ENCODE results near the gene MTR.

Gene MTR

DNA sequence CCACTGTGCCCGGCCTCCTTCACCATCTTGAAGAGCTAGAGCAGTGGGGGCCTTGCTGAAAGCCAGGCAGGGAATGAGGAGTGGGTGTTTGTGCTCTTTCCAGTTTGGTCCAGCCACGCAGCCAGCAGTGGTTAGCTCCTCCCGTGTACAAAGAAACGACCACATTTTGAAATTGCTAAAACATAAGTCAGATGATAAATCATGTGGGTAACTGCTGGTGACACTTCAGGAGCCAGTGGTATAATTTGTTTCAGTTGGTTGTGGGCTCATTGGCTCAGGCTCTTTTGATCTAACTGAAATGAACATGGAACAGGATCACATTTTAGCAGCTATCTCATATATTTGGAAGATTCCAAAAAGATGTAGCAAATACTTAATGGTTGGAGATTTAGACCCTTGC is 87.6 kb downstream of the MTR start:
- H3K4me3 ChIP-seq (ENCODE audit: low read depth, low read length) = no peak overlapping the region
- no peaks in the 10 kb centered on the region for H3K4me1 ChIP-seq (ENCODE audit: control insufficient read depth, insufficient read depth, low read length)
- no peaks in the 10 kb centered on the region for H3K9me3 ChIP-seq (ENCODE audit: control insufficient read depth, insufficient read depth, low read length)
- no peaks in the 10 kb centered on the region for H3K27me3 ChIP-seq (ENCODE audit: control insufficient read depth, insufficient read depth, low read length)
- no peak overlapping the region for H3K9ac ChIP-seq (ENCODE audit: low read depth, low read length)
- H3K36me3 ChIP-seq (ENCODE audit: control insufficient read depth, insufficient read depth, low read length) = peaks cover 19% of the 10 kb centered on the region
- H3K27ac ChIP-seq (ENCODE audit: low read depth, low read length) = no peak overlapping the region

DNA sequence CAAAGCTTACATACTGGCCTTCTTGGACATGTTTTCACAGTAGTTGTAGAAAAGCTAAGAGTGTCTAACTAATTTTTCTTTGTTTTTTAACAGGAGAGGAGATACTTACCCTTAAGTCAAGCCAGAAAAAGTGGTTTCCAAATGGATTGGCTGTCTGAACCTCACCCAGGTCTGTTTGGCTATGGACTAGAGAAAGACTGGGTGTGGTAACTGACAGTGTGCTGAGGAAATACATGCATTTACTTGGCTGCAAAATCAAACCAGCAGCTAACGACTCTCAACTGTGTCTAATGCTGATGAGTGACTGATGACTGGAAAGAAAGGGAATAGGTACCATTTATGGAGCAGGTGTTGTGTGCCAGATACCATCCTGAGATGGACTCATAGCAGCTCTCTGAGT is 91.1 kb downstream of the MTR start:
- Histone ChIP-seq H3K27me3 (ENCODE audit: control insufficient read depth, insufficient read depth, low read length) (no peaks in the 10 kb centered on the region), H3K4me1 (ENCODE audit: control insufficient read depth, insufficient read depth, low read length) (no peaks in the 10 kb centered on the region), H3K27ac (ENCODE audit: low read depth, low read length) (no peak overlapping the region), H3K36me3 (ENCODE audit: control insufficient read depth, insufficient read depth, low read length) (peaks cover 29% of the 10 kb centered on the region), H3K4me3 (ENCODE audit: low read depth, low read length) (no peak overlapping the region), H3K9me3 (ENCODE audit: control insufficient read depth, insufficient read depth, low read length) (no peaks in the 10 kb centered on the region), H3K9ac (ENCODE audit: low read depth, low read length) (no peak overlapping the region)

- no peaks in the 10 kb centered on the region for H3K9me3 ChIP-seq (ENCODE audit: control insufficient read depth, insufficient read depth, low read length)
- peaks cover 38% of the 10 kb centered on the region for H3K36me3 ChIP-seq (ENCODE audit: control insufficient read depth, insufficient read depth, low read length)
- H3K9ac ChIP-seq (ENCODE audit: low read depth, low read length) = no peak overlapping the region
- no peaks in the 10 kb centered on the region for H3K4me1 ChIP-seq (ENCODE audit: control insufficient read depth, insufficient read depth, low read length)
- H3K27me3 ChIP-seq (ENCODE audit: control insufficient read depth, insufficient read depth, low read length) = no peaks in the 10 kb centered on the region
- no peak overlapping the region for H3K27ac ChIP-seq (ENCODE audit: low read depth, low read length)
- no peak overlapping the region for H3K4me3 ChIP-seq (ENCODE audit: low read depth, low read length)
These were observed 92.0 kb downstream of the MTR start for GRCh38 chr1:236887081-236887480.

- H3K4me1 ChIP-seq (ENCODE audit: control insufficient read depth, insufficient read depth, low read length) = no peaks in the 10 kb centered on the region
- no peaks in the 10 kb centered on the region for H3K9me3 ChIP-seq (ENCODE audit: control insufficient read depth, insufficient read depth, low read length)
- no peak overlapping the region for H3K4me3 ChIP-seq (ENCODE audit: low read depth, low read length)
- no peaks in the 10 kb centered on the region for H3K27me3 ChIP-seq (ENCODE audit: control insufficient read depth, insufficient read depth, low read length)
- no peak overlapping the region for H3K9ac ChIP-seq (ENCODE audit: low read depth, low read length)
- H3K27ac ChIP-seq (ENCODE audit: low read depth, low read length) = no peak overlapping the region
- peaks cover 46% of the 10 kb centered on the region for H3K36me3 ChIP-seq (ENCODE audit: control insufficient read depth, insufficient read depth, low read length)
These were observed 93.0 kb downstream of the MTR start for GRCh38 chr1:236888126-236888525.

GRCh38 chr1:236888903-236889302 is 93.8 kb downstream of the MTR start:
- no peak overlapping the region for H3K27ac ChIP-seq (ENCODE audit: low read depth, low read length)
- no peaks in the 10 kb centered on the region for H3K27me3 ChIP-seq (ENCODE audit: control insufficient read depth, insufficient read depth, low read length)
- H3K9ac ChIP-seq (ENCODE audit: low read depth, low read length) = no peak overlapping the region
- peaks cover 46% of the 10 kb centered on the region for H3K36me3 ChIP-seq (ENCODE audit: control insufficient read depth, insufficient read depth, low read length)
- no peaks in the 10 kb centered on the region for H3K9me3 ChIP-seq (ENCODE audit: control insufficient read depth, insufficient read depth, low read length)
- no peak overlapping the region for H3K4me3 ChIP-seq (ENCODE audit: low read depth, low read length)
- no peaks in the 10 kb centered on the region for H3K4me1 ChIP-seq (ENCODE audit: control insufficient read depth, insufficient read depth, low read length)

DNA sequence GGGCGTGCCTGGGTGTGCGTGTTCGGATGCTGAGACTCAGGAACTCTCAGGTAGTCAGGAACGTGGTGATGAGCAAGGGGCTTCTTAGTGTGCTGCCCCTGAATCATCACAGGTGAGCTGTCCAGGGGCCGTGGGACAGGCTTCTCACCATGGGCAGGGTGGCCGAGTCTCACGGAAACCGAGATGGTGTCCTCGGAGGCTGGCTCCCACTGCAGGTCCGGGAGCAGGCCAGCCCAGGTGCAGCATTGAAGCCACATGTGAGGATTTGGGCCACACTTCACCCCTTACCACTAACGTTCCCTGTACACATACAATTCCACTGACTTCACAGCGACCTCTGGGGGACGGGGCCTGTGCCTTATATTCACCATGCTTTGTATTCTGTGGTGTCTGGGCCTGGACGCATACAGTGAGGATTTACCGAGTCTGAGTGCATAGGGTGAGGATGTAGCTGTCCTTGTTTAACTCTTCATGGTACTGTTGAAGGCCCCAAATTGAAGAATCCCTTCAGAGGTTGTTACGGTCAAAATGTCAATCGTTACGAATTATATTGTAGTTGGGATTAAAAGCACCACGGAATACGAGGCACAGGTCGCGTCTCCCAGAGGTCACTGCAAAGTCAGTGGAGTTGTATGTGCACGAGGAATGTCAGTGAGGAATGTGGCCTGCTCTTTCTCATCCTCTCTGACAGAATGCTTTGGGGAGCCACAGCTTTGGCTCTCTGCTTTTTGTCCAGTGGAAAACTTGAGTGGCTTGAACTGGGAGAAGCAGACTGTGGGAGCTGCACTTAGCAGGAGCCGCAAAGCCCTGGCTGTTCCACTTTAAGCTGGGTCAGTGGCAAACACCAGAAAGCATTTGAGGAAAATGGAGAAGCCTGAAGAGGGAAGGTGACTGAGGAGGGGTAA is 95.3 kb downstream of the MTR start:
- no peaks in the 10 kb centered on the region for H3K4me1 ChIP-seq (ENCODE audit: control insufficient read depth, insufficient read depth, low read length)
- H3K9me3 ChIP-seq (ENCODE audit: control insufficient read depth, insufficient read depth, low read length) = no peaks in the 10 kb centered on the region
- no peak overlapping the region for H3K27ac ChIP-seq (ENCODE audit: low read depth, low read length)
- no peaks in the 10 kb centered on the region for H3K27me3 ChIP-seq (ENCODE audit: control insufficient read depth, insufficient read depth, low read length)
- H3K36me3 ChIP-seq (ENCODE audit: control insufficient read depth, insufficient read depth, low read length) = peaks cover 56% of the 10 kb centered on the region
- H3K4me3 ChIP-seq (ENCODE audit: low read depth, low read length) = no peak overlapping the region
- H3K9ac ChIP-seq (ENCODE audit: low read depth, low read length) = no peak overlapping the region

DNA sequence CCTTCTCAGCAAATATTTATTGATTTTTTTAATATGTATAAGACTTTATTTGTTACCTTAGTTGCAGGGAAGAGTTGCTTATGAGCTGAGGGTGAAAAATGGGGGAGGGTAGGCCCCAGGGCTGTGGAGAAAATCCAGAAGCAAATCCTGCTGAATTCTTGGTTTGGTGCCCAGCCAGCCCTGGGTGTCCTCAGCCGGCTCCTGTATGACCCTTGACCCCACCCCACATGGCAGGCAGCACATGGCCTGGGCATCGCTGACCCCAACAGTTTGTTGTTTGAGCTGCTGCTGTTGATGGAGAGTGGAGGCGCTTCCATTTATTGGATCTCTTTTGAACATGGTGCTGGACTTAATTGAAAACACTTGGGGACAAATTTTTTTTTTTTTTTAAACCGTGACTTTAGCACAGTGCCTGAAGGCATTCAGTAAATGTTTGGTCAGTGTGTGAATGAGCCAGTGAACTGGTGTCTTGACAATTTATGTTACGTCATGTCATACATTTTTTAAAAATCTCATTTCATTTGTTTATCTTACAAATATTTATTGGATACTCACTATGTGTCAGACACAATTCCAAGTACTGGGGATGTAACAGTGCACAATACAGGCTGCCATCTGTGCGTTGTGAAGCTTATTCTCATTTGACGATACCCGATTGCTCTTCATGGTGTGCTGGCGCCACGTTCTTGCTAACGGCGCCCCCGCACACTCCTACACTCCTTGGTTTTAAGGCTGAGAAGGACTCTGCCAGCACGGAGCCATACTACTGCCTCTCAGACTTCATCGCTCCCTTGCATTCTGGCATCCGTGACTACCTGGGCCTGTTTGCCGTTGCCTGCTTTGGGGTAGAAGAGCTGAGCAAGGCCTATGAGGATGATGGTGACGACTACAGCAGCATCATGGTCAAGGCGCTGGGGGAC is 98.8 kb downstream of the MTR start:
- no peak overlapping the region for H3K4me3 ChIP-seq (ENCODE audit: low read depth, low read length)
- H3K9ac ChIP-seq (ENCODE audit: low read depth, low read length) = no peak overlapping the region
- H3K9me3 ChIP-seq (ENCODE audit: control insufficient read depth, insufficient read depth, low read length) = no peaks in the 10 kb centered on the region
- H3K36me3 ChIP-seq (ENCODE audit: control insufficient read depth, insufficient read depth, low read length) = peaks cover 68% of the 10 kb centered on the region
- no peaks in the 10 kb centered on the region for H3K27me3 ChIP-seq (ENCODE audit: control insufficient read depth, insufficient read depth, low read length)
- H3K4me1 ChIP-seq (ENCODE audit: control insufficient read depth, insufficient read depth, low read length) = no peaks in the 10 kb centered on the region
- H3K27ac ChIP-seq (ENCODE audit: low read depth, low read length) = no peak overlapping the region

DNA sequence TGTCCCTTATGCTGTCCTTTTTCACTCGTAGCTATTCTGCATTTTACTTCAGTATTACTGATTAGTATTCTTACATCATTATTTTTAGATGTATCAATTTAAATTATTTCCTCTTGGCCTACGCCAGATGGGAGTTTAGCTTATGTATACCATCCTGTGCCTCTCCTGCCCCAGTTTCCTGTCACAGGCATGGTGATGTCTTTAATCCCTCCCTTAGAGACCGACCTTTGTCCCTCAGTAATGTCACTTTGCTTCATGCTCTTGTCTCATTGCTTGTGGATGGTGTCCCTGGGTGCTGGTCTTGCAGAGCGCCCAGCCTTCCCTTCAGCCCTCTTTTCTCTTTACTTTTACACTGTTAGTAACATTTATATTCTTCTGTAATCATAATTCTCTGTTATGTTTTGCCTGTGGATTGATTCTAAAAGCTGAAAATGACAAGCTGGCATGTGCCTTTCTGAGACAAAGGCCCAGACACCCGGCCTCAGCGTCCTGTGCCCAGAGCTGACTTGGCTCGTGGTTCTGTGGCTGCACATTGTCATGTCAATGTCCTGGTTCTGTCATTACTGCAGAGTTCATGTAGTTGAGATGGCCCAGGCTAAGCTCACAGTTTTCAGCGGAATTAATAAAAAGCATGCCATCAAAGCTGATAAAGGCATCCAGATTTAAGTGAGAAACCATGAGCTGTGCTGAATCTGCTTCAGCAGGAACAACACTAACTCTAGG is 100.7 kb downstream of the MTR start:
- no peak overlapping the region for H3K9ac ChIP-seq (ENCODE audit: low read depth, low read length)
- H3K9me3 ChIP-seq (ENCODE audit: control insufficient read depth, insufficient read depth, low read length) = no peaks in the 10 kb centered on the region
- H3K27ac ChIP-seq (ENCODE audit: low read depth, low read length) = no peak overlapping the region
- H3K4me3 ChIP-seq (ENCODE audit: low read depth, low read length) = no peak overlapping the region
- no peaks in the 10 kb centered on the region for H3K4me1 ChIP-seq (ENCODE audit: control insufficient read depth, insufficient read depth, low read length)
- H3K27me3 ChIP-seq (ENCODE audit: control insufficient read depth, insufficient read depth, low read length) = no peaks in the 10 kb centered on the region
- H3K36me3 ChIP-seq (ENCODE audit: control insufficient read depth, insufficient read depth, low read length) = peaks cover 68% of the 10 kb centered on the region

DNA sequence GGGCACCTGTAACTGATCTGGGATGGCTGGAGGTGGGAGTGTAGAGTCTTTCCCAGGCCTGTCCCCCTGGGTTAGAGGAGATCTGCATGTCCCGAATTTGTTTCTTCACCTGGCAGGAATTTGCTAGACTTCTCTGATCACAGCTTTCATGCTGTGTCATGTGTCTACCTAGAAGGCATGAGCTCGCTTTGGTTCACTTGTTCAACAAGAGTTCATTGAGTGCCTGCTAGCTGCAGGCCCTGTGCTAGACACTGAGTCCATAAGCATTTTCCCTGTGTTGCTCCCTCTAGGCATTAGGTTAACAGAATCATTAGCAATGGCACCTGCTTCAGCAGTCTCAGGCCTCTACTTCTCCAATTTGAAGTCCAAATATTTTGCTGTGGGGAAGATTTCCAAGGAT is 101.6 kb downstream of the MTR start:
- Histone ChIP-seq H3K9ac (ENCODE audit: low read depth, low read length) (no peak overlapping the region), H3K4me3 (ENCODE audit: low read depth, low read length) (no peak overlapping the region), H3K27me3 (ENCODE audit: control insufficient read depth, insufficient read depth, low read length) (no peaks in the 10 kb centered on the region), H3K36me3 (ENCODE audit: control insufficient read depth, insufficient read depth, low read length) (peaks cover 60% of the 10 kb centered on the region), H3K27ac (ENCODE audit: low read depth, low read length) (no peak overlapping the region), H3K4me1 (ENCODE audit: control insufficient read depth, insufficient read depth, low read length) (no peaks in the 10 kb centered on the region), H3K9me3 (ENCODE audit: control insufficient read depth, insufficient read depth, low read length) (no peaks in the 10 kb centered on the region)

GRCh38 chr1:236904892-236905741 is 110.0 kb downstream of the MTR start:
- no peak overlapping the region for H3K27ac ChIP-seq (ENCODE audit: low read depth, low read length)
- no peaks in the 10 kb centered on the region for H3K27me3 ChIP-seq (ENCODE audit: control insufficient read depth, insufficient read depth, low read length)
- no peaks in the 10 kb centered on the region for H3K4me1 ChIP-seq (ENCODE audit: control insufficient read depth, insufficient read depth, low read length)
- H3K36me3 ChIP-seq (ENCODE audit: control insufficient read depth, insufficient read depth, low read length) = 0 out of 2 replicates have a peak, but pooled peaks cover 3% of the 10 kb centered on the region
- H3K4me3 ChIP-seq (ENCODE audit: low read depth, low read length) = no peak overlapping the region
- no peaks in the 10 kb centered on the region; the same call in 1 of the 2 replicates for H3K9me3 ChIP-seq (ENCODE audit: control insufficient read depth, insufficient read depth, low read length)
- H3K9ac ChIP-seq (ENCODE audit: low read depth, low read length) = no peak overlapping the region

Measured in HUES48 (cell line).